Type B pancreatic cell (in vitro differentiated cells): ENCODE results near the gene ENPP6. TPM values are rescaled to one million over a fixed set of nuclear protein-coding genes. Genes with fewer than 3 reads are reported as not detected.

Experiments used
- DNase-seq: peaks from one replicate; pipeline ENCODE4 v3.0.0; 2021; ENCODE audit warnings: mixed read lengths; ENCODE audit not compliant: unreplicated experiment; ENCODE audit errors: extremely low spot score
- H3K27ac Mint-ChIP-seq: 2 replicates; pipeline ENCODE4 v1.8.0; 2021; ENCODE audit warnings: mild to moderate bottlenecking, mixed read lengths
- H3K27me3 Mint-ChIP-seq: 2 replicates; pipeline ENCODE4 v1.8.0; 2021; ENCODE audit warnings: mixed read lengths
- H3K36me3 Mint-ChIP-seq: 2 replicates; pipeline ENCODE4 v1.8.0; 2021; ENCODE audit warnings: mixed read lengths
- H3K4me1 Mint-ChIP-seq: one replicate; pipeline ENCODE4 v1.8.0; 2021; ENCODE audit warnings: mixed read lengths; ENCODE audit not compliant: unreplicated experiment
- H3K4me3 Mint-ChIP-seq: 2 replicates; pipeline ENCODE4 v1.8.0; 2021; ENCODE audit warnings: mild to moderate bottlenecking, mixed read lengths
- H3K9me3 Mint-ChIP-seq: 2 replicates; pipeline ENCODE4 v1.8.0; 2021; ENCODE audit warnings: mixed read lengths
- CTCF ChIP-seq: fragments of 200-600 bp; sonication (generic); conservative IDR thresholded peaks from 2 replicates; pipeline ENCODE4 v1.5.0; 2021; ENCODE audit warnings: antibody characterized with exemption, mild to moderate bottlenecking
- long read RNA-seq: library from polyadenylated mRNA; unstranded; transcript quantifications from one replicate; pipeline ENCODE4 v2.0.0, GENCODE V29; 2020
- total RNA-seq: library from RNA; stranded (reverse); gene quantifications from 2 replicates; pipeline ENCODE4 v1.2.1, GENCODE V29; 2021; ENCODE audit warnings: low replicate concordance

The ENPP6 gene
- 0.51 TPM in 1 of 2 replicates, not detected in the other for total RNA-seq
- long read RNA-seq = 0 reads

- H3K27me3 Mint-ChIP-seq = peaks cover 9% of the 10 kb centered on the region
- peaks cover 17% of the 10 kb centered on the region for H3K4me1 Mint-ChIP-seq
- no peak within 1 kb of the TSS for H3K4me3 Mint-ChIP-seq
- DNase-seq = no peak
- no peak within 1 kb of the TSS for H3K27ac Mint-ChIP-seq
- H3K9me3 Mint-ChIP-seq = no peaks in the 10 kb centered on the region
- TF ChIP-seq CTCF = no peak
- no peaks in the 10 kb centered on the region for H3K36me3 Mint-ChIP-seq
These were observed at the start of gene ENPP6 for GRCh38 chr4:184217634-184218033. ENPP6 (minus strand) TSS chr4:184217873; CDS start chr4:184217819, 54 bp downstream.

DNA sequence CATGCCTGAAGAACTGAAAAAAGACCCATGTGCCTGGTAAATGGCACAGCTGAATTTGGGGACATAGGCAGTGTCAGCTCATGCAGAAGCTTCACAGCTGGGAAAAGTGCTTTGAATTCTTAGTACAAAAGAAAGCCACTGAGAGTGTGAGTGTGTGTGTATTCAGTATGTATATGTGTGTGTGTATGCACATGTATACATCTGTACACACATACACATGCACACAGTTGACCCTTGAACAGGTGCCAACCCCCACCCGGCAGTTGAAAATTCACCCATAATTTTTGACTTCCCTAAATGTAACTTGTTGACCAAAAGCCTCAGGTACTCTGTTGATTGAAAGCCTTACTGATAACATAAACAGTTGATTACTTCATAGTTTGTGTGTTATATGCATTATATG is 49.5 kb upstream of the ENPP6 start:
- no peak for TF ChIP-seq CTCF
- H3K27me3 Mint-ChIP-seq = peaks cover 7% of the 10 kb centered on the region
- no peaks in the 10 kb centered on the region for H3K9me3 Mint-ChIP-seq
- DNase-seq = no peak
- H3K27ac Mint-ChIP-seq = no peak overlapping the region
- H3K4me1 Mint-ChIP-seq = peaks cover 5% of the 10 kb centered on the region
- H3K36me3 Mint-ChIP-seq = no peaks in the 10 kb centered on the region
- no peak overlapping the region for H3K4me3 Mint-ChIP-seq

DNA sequence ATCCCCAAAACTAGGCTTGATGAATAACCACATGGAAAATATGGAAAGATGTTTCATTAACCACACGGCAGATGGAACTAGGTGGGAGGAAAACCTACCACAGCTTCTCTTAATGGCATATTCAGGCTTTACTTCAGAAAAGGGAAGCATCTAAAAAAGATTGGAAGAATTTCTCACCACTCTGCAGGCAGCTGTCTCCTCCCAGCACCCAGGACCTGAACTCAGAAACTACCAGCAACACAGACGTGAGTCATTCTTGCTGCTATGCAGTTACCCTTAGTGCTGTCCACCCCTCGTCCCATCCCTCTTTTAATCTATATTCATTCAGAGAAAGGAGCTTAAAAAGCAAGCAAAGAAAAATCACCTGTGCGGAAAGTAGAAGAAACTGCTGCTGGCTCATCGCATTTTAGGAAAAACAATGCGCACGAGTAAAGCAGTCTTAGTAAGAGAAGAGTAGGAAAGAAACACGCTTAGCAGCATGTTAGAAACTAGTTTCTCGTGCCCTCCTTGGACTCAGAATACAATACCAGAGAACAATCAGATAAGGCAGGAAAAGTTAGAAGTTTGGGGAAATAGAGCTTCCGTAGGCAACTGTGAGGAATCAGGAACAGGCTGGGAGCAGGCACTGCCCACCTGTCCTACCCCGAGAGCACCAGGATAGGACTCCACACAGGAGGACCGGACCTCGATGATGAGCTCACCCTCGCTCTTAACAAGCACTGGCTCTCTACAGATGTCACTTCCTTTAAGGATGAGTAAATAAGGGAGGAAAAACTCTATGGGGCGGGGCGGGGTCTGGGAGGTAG is 48.1 kb upstream of the ENPP6 start:
- no peaks in the 10 kb centered on the region for H3K36me3 Mint-ChIP-seq
- H3K27ac Mint-ChIP-seq = no peak overlapping the region
- H3K4me3 Mint-ChIP-seq = no peak overlapping the region
- H3K4me1 Mint-ChIP-seq = peaks cover 5% of the 10 kb centered on the region
- no peak for TF ChIP-seq CTCF
- H3K27me3 Mint-ChIP-seq = peaks cover 7% of the 10 kb centered on the region
- no peak for DNase-seq
- H3K9me3 Mint-ChIP-seq = no peaks in the 10 kb centered on the region

GRCh38 chr4:184263910-184264732 is 46.4 kb upstream of the ENPP6 start:
- no peaks in the 10 kb centered on the region for H3K9me3 Mint-ChIP-seq
- TF ChIP-seq CTCF = peak; percentile 95
- H3K4me3 Mint-ChIP-seq = no peak overlapping the region
- peaks cover 7% of the 10 kb centered on the region for H3K27me3 Mint-ChIP-seq
- no peaks in the 10 kb centered on the region for H3K36me3 Mint-ChIP-seq
- peak overlapping the region; percentile 20 for H3K27ac Mint-ChIP-seq
- DNase-seq = peak; percentile 91
- H3K4me1 Mint-ChIP-seq = peaks cover 5% of the 10 kb centered on the region

DNA sequence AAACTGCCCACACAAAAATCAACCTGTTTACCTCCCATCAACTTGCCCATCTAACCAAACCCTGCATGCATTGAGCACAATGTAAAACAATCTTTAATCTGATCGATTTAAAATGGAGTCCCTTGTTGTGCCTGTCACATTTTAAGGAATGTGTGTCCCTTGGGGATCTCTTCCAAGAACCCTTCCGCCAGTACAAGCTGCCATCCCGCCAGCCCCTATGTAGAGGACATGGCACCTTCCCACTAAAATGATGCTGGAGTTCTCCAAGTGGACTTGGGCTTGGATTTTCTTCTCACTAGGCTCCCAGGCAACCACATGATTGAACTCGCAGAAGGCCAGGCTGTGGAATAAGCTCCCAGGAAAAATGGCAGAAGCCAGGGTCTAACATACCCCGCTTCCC is 45.8 kb upstream of the ENPP6 start:
- Mint-ChIP-seq H3K27ac (no peak overlapping the region), H3K9me3 (no peaks in the 10 kb centered on the region), H3K4me3 (no peak overlapping the region), H3K4me1 (peaks cover 5% of the 10 kb centered on the region), H3K36me3 (no peaks in the 10 kb centered on the region), H3K27me3 (peaks cover 7% of the 10 kb centered on the region)
- DNase-seq = no peak
- no peak for TF ChIP-seq CTCF
